Heart right ventricle (tissue), 16 donors: ENCODE results near the gene GPRIN3. TPM values are rescaled to one million over a fixed set of nuclear protein-coding genes. Genes with fewer than 3 reads are reported as not detected.

Experiments
- ATAC-seq, 8 donors: fragments of 200-7000 bp; cut with Tn5 transposase; one replicate each; pipeline ENCODE4 v1.9.1; 2020; ENCODE audit warnings: mild to moderate bottlenecking in 8 of 8, moderate library complexity in 8 of 8, moderate number of reproducible peaks in 1 of 8
- DNase-seq, 2 donors: peaks; one replicate each; pipeline ENCODE4 v3.0.0-alpha.2; 2020
- H3K27ac ChIP-seq, 10 donors: fragments of 200-600 bp; sonication (generic) in 2 of 10; one replicate each; pipeline versions ENCODE4 v1.5.0 to v1.8.0; 2020 to 2022; ENCODE audit warnings: mild to moderate bottlenecking in 3 of 10
- H3K27me3 ChIP-seq, 7 donors: fragments of 200-600 bp; one replicate each; pipeline ENCODE4 v1.8.0; 2021 to 2022; ENCODE audit warnings: mild to moderate bottlenecking in 2 of 7
- H3K36me3 ChIP-seq, 9 donors: fragments of 200-600 bp; sonication (generic) in 1 of 9; one replicate each; pipeline versions ENCODE4 v1.5.0 to v1.8.0; 2020 to 2022; ENCODE audit warnings: mild to moderate bottlenecking in 2 of 9
- H3K4me1 ChIP-seq, 9 donors: fragments of 200-600 bp; sonication (generic) in 1 of 9; one replicate each; pipeline versions ENCODE4 v1.5.0 to v1.8.0; 2020 to 2022; ENCODE audit warnings: mild to moderate bottlenecking in 4 of 9
- H3K4me3 ChIP-seq, 10 donors: fragments of 200-600 bp; sonication (generic) in 2 of 10; one replicate each; pipeline versions ENCODE4 v1.5.0 to v1.8.0; 2020 to 2022; ENCODE audit warnings: mild to moderate bottlenecking in 7 of 10, moderate library complexity in 2 of 10
- H3K9me3 ChIP-seq, 11 donors: fragments of 200-600 bp in 10 of 11; sonication (generic) in 2 of 11; one replicate each; pipeline versions ENCODE4 v1.5.0 to v1.8.0; 2013 to 2022; ENCODE audit warnings: mild to moderate bottlenecking in 2 of 11, control low read depth in 1 of 11, moderate library complexity in 1 of 11
- WGBS, 2 donors: extraction: QIAGEN DNeasy Blood & Tissue Kit; methylation state at CpG; one replicate each; pipeline ENCODE4 v1.1.7; 2013; ENCODE audit warnings: inconsistent platforms in 1 of 2; 5-methylcytosine and 5-hydroxymethylcytosine counted together
- intact Hi-C, 10 donors: fragments of 100-400 bp; cut with DNase I; formaldehyde crosslinking; loops; one replicate each; pipeline versions ENCODE4 v1.11.1 to v1.14.2; 2022
- polyA plus RNA-seq, 2 donors: library from polyadenylated mRNA; stranded (reverse); fragments of 200-250 nt; gene quantifications; one replicate each; pipeline ENCODE4 v1.2.3, GENCODE V29; 2013
- total RNA-seq, 10 donors: library from RNA; stranded (reverse); fragmentation: NEBNext Ultra II Directional in 3 of 10; extraction: Animal tissue kit (Norgen Biotek cat#: 25700) in 3 of 10; gene quantifications; one replicate each; pipeline versions ENCODE4 v1.2.1 to v1.2.4, GENCODE V29; 2021 to 2023
- TF ChIP-seq, protein P1 (sequence below), 9 donors: fragments of 200-600 bp; sonication (generic) in 2 of 9; IDR thresholded peaks; one replicate each; pipeline versions ENCODE4 v1.5.0 to v1.8.0; 2021 to 2022; ENCODE audit warnings: antibody characterized with exemption in 9 of 9, mild to moderate bottlenecking in 5 of 9, moderate library complexity in 1 of 9
- donor health status: Arrhythmogenic right ventricular cardiomyopathy.
- donor health status: ischemic (EF 13 %, LVEDD 7.1; RV severe dilation, severe dysfunction).
- donor health status: healthy with polysubstance abuse.
- donor health status: DM: no; HTN: yes; CAD: no.
- donor health status: DM: no; HTN: no; CAD: no.
- donor health status: ischemic (EF 25% LVEDD 6.9; RV normal size, moderate dysfunction).
- donor health status: ischemic (EF 25% LVEDD 5.7; RV mildly dilated, moderate dysfunction).
- donor health status: healthy.
- donor health status: DM: yes; HTN: yes; CAD: no.
- donor health status: Ischemic cardiomyopathy.
- donor health status: ischemic (EF 35%, LVEDD 5.7; RV mildly dilated, moderate dysfunction).
- donor health status: nonischemic (EF 11% LVEDD 7.7; RV severe dilation, severe dysfunction).
- donor health status: DM: yes; HTN: yes; CAD: no.
- donor health status: PGD.
- donor health status: ischemic (EF 29% LVEDD 5.4; RV normal size, mild dysfunction).
- donor health status: nonischemic (EF 23%, LVEDD 6.1; RV moderate dilation, normal function).

GPRIN3 gene
- total and polyA plus RNA-seq, 12 donors: 1.7 to 12.2 (median 9.5) TPM

DNA sequence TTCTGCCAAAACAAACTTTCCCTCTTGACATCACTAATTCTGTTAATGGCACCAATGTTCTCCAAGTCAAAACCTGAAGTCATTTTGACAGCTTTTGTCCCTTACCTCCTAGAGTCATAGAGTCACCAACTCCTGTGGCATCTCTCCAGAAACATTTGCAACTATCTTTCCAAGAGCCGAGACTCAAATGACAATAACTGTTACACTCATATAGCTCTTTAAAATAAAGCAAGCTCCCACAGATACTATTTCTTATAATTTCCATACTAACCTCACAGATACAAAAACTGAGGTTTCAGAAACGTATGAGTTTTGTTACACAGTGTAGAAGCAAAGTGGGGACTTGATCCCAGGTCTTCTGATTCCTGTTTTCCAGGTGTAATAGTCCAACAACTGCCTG, 18.3 kb downstream of the GPRIN3 start:
- H3K4me1 ChIP-seq: peaks cover 0 to 92% (median 51%) of the 10 kb centered on the region in 9 donors
- H3K9me3 ChIP-seq: peaks cover 0 to 5% (median 0%) of the 10 kb centered on the region in 11 donors
- H3K4me3 ChIP-seq: no peak overlapping the region
- DNase-seq (no peak), ATAC-seq (no peak)
- H3K27ac ChIP-seq: peak overlapping the region in 6 of 10 donors; percentile 48 to 62 (median 54)
- TF ChIP-seq, protein P1, sequence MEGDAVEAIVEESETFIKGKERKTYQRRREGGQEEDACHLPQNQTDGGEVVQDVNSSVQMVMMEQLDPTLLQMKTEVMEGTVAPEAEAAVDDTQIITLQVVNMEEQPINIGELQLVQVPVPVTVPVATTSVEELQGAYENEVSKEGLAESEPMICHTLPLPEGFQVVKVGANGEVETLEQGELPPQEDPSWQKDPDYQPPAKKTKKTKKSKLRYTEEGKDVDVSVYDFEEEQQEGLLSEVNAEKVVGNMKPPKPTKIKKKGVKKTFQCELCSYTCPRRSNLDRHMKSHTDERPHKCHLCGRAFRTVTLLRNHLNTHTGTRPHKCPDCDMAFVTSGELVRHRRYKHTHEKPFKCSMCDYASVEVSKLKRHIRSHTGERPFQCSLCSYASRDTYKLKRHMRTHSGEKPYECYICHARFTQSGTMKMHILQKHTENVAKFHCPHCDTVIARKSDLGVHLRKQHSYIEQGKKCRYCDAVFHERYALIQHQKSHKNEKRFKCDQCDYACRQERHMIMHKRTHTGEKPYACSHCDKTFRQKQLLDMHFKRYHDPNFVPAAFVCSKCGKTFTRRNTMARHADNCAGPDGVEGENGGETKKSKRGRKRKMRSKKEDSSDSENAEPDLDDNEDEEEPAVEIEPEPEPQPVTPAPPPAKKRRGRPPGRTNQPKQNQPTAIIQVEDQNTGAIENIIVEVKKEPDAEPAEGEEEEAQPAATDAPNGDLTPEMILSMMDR (IDR thresholded peaks at IDR 0.05): no peak
- intact Hi-C loops: no loop called here
- H3K36me3 ChIP-seq: no peaks in the 10 kb centered on the region
- H3K27me3 ChIP-seq: no peaks in the 10 kb centered on the region
- WGBS, 2 donors: 58 to 70% methylated on average over 2 of the region's 2 CpGs

DNA sequence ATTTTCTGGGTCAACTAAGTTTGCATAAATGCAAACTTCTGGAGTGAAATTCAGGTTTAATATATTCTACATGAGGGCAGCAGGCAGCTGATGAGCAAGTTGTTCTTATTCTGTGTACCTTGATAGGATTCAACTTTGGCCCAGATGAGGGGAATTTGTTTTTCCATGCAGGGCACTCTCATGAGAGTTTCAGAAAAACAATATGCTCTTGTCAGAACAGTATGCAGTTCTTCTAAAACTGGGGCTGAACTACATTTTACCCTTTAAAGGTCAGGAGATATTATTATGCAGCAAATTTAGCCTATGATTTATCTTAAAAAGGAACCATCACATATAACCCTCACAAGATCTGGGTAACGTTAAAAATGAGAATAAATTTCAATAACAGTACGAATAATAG, 19.2 kb downstream of the GPRIN3 start:
- Histone ChIP-seq H3K27me3 (no peaks in the 10 kb centered on the region), H3K27ac (peak overlapping the region in 6 of 10 donors; percentile 8 to 62 (median 26)), H3K4me1 (peaks cover 0 to 92% (median 42%) of the 10 kb centered on the region in 9 donors), H3K36me3 (no peaks in the 10 kb centered on the region), H3K9me3 (peaks cover 0 to 5% (median 0%) of the 10 kb centered on the region in 11 donors), H3K4me3 (no peak overlapping the region)
- peak in 1 of 8 donors; percentile 28 for ATAC-seq
- no peak for DNase-seq
- WGBS, 2 donors: 67 to 70% methylated on average over 2 of the region's 2 CpGs
- intact Hi-C loops: no loop called here
- TF ChIP-seq, protein P1 (IDR thresholded peaks at IDR 0.05): no peak

DNA sequence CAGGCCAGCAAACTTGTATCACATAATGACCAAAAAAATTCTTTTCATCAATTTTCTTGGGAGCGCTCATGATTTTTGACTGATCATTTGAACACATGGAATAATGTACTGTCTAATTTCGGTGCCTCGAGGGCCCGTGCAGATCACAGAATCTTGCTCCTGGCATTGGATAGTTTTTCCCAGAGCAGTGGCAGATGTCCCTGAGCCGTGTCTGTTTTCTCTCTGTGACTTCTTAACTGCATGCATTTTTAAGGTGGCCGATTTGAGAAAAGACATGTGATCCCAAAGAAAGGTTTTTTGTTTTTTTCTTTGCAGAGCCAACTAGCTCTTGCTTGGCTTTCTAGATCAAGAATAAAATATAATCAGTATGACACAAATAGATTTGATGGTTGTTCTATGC, 19.7 kb downstream of the GPRIN3 start:
- TF ChIP-seq, protein P1 (IDR thresholded peaks at IDR 0.05): no peak
- Histone ChIP-seq H3K4me3 (no peak overlapping the region), H3K27ac (peak overlapping the region in 5 of 10 donors; percentile 8 to 62 (median 30)), H3K4me1 (peaks cover 0 to 92% (median 42%) of the 10 kb centered on the region in 9 donors), H3K9me3 (peaks cover 0 to 5% (median 0%) of the 10 kb centered on the region in 11 donors), H3K36me3 (no peaks in the 10 kb centered on the region), H3K27me3 (no peaks in the 10 kb centered on the region)
- WGBS, 2 donors: 29 to 41% methylated on average over 6 of the region's 6 CpGs
- no peak for ATAC-seq
- DNase-seq: no peak
- intact Hi-C loops: no loop called here

DNA sequence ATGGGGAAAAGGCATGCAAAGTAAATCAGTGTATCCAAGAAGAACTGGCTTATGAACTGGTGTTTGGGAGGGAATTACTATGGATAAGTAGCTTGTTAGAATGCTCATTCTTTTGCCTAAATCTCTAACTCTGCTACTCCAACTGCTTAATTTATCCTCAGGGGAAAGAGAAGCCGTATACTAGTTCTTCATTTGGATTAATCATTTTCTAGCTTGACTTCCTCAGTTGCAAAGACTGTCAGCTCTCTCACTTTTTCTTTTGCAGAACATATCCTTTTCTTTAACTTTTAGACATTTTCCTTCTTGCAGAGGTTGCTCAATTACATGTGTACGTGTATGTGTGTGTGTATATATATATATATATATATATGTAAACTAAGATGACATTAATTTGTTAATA, 21.9 kb downstream of the GPRIN3 start:
- intact Hi-C loops: no loop called here
- ATAC-seq: no peak
- H3K4me1 ChIP-seq: peaks cover 0 to 79% (median 36%) of the 10 kb centered on the region in 9 donors
- no peak overlapping the region for H3K4me3 ChIP-seq
- DNase-seq: no peak
- TF ChIP-seq, protein P1 (IDR thresholded peaks at IDR 0.05): no peak
- H3K27ac ChIP-seq: peak overlapping the region in 2 of 10 donors; percentile 27 to 70
- no peaks in the 10 kb centered on the region for H3K27me3 ChIP-seq
- no peaks in the 10 kb centered on the region for H3K36me3 ChIP-seq
- no peaks in the 10 kb centered on the region for H3K9me3 ChIP-seq
- WGBS, 2 donors: 35 to 45% methylated on average over 2 of the region's 2 CpGs
